ENCODE measurements around the gene LEMD2.

The LEMD2 gene

GRCh38 chr6:33792981-33793380 lies 4.1 kb upstream of the LEMD2 start:
- DNase-seq (ENCODE audit: extremely low read depth, low read depth): no peak
- no peak for TF ChIP-seq CTCF (IDR thresholded peaks at IDR 0.05; ENCODE audit: low read depth, low read length, missing control alignments)
- no peak overlapping the region for H3K4me3 ChIP-seq (replicated peaks; ENCODE audit: low read depth, low read length)

GRCh38 chr6:33791620-33792019 lies 2.7 kb upstream of the LEMD2 start:
- no peak for DNase-seq (ENCODE audit: extremely low read depth, low read depth)
- no peak overlapping the region for H3K4me3 ChIP-seq (replicated peaks; ENCODE audit: low read depth, low read length)
- TF ChIP-seq CTCF (IDR thresholded peaks at IDR 0.05; ENCODE audit: low read depth, low read length, missing control alignments): no peak

- TF ChIP-seq CTCF (IDR thresholded peaks at IDR 0.05; ENCODE audit: low read depth, low read length, missing control alignments): no peak
- no peak for DNase-seq (ENCODE audit: extremely low read depth, low read depth)
- H3K4me3 ChIP-seq (replicated peaks; ENCODE audit: low read depth, low read length): no peak overlapping the region
These were observed 2.0 kb upstream of the LEMD2 start for GRCh38 chr6:33790910-33791309.

GRCh38 chr6:33790379-33790778 lies 1.4 kb upstream of the LEMD2 start:
- TF ChIP-seq CTCF (IDR thresholded peaks at IDR 0.05; ENCODE audit: low read depth, low read length, missing control alignments): no peak
- no peak overlapping the region for H3K4me3 ChIP-seq (replicated peaks; ENCODE audit: low read depth, low read length)
- DNase-seq (ENCODE audit: extremely low read depth, low read depth): no peak

GRCh38 chr6:33789550-33789895 lies 593 bp upstream of the LEMD2 start:
- TF ChIP-seq CTCF (IDR thresholded peaks at IDR 0.05; ENCODE audit: low read depth, low read length, missing control alignments): no peak
- DNase-seq (ENCODE audit: extremely low read depth, low read depth): no peak
- peak overlapping the region; percentile 51 for H3K4me3 ChIP-seq (replicated peaks; ENCODE audit: low read depth, low read length)

GRCh38 chr6:33787954-33788693 lies 806 bp downstream of the LEMD2 start:
- TF ChIP-seq CTCF (IDR thresholded peaks at IDR 0.05; ENCODE audit: low read depth, low read length, missing control alignments): no peak
- peak overlapping the region; percentile 51 for H3K4me3 ChIP-seq (replicated peaks; ENCODE audit: low read depth, low read length)
- DNase-seq (ENCODE audit: extremely low read depth, low read depth): no peak

Measured in HFF-Myc (cell line).